SK-N-SH (cell line): ENCODE data around the gene GMPPA. TPM values are rescaled to one million over a fixed set of nuclear protein-coding genes. Genes with fewer than 3 reads are reported as not detected.

Experiments
- CTCF ChIA-PET: fragments of 300-600, 350-600 bp; formaldehyde crosslinking; extraction: SDS; loops from one replicate; lab custom pipeline; 2021; lab: Yijun Ruan, JAX
- POLR2A ChIA-PET: fragments of 350-600 bp; sonication (Branson Sonifier 250); formaldehyde crosslinking; extraction: SDS; loops from one replicate; lab custom pipeline; 2020; ENCODE audit warnings: antibody characterized with exemption, inconsistent platforms; lab: Yijun Ruan, JAX
- DNase-seq: peaks from one replicate; pipeline ENCODE4 v3.0.0; 2012
- H2AFZ ChIP-seq: fragments of 200-600 bp; sonication (generic); 2 replicates; pipeline ENCODE4 v1.8.1; 2016; ENCODE audit warnings: antibody characterized with exemption, mild to moderate bottlenecking, low read depth
- H3F3A ChIP-seq: fragments of 200-600 bp; sonication (generic); replicated peaks from 2 replicates; pipeline ENCODE3; 2016; ENCODE audit warnings: antibody characterized with exemption, mild to moderate bottlenecking; ENCODE audit not compliant: insufficient read depth
- H3K27ac ChIP-seq, 2 experiments: fragments of 200-500 bp in 1 of 2; fragments of 200-600 bp in 1 of 2; sonication (Bioruptor generic) in 1 of 2; sonication (generic), shearing (Covaris generic) in 1 of 2; 2 replicates each; pipeline versions ENCODE4 v1.5.1 to v1.6.1; 2014 to 2016; ENCODE audit warnings: low read depth in 2 of 2, inconsistent platforms in 1 of 2, low read length in 1 of 2, mild to moderate bottlenecking in 1 of 2, mixed read lengths in 1 of 2
- H3K27me3 ChIP-seq: fragments of 200-600 bp; sonication (generic), shearing (Covaris generic); 2 replicates; pipeline ENCODE4 v1.6.1; 2016; ENCODE audit warnings: mixed run types; ENCODE audit not compliant: insufficient read depth
- H3K36me3 ChIP-seq, 2 experiments: fragments of 200-500 bp in 1 of 2; fragments of 200-600 bp in 1 of 2; sonication (Bioruptor generic) in 1 of 2; sonication (generic) in 1 of 2; replicated peaks in 1 of 2; 2 replicates each; pipeline versions ENCODE3 to v1.5.1; 2014 to 2016; ENCODE audit warnings: low read length in 1 of 2, mild to moderate bottlenecking in 1 of 2; ENCODE audit not compliant: insufficient read depth in 2 of 2, control insufficient read depth in 1 of 2
- H3K4me1 ChIP-seq, 2 experiments: fragments of 200-500 bp in 1 of 2; fragments of 200-600 bp in 1 of 2; sonication (Bioruptor generic) in 1 of 2; sonication (generic), shearing (Covaris generic) in 1 of 2; 2 replicates each; pipeline versions ENCODE4 v1.5.1 to v1.6.1; 2014 to 2016; ENCODE audit warnings: low read depth in 1 of 2, low read length in 1 of 2, mixed run types in 1 of 2; ENCODE audit not compliant: insufficient read depth in 2 of 2, control insufficient read depth in 1 of 2
- H3K4me2 ChIP-seq: fragments of 200-600 bp; sonication (generic), shearing (Covaris generic); 2 replicates; pipeline ENCODE4 v1.6.1; 2017; ENCODE audit warnings: mixed run types
- H3K4me3 ChIP-seq, 2 experiments: fragments of 200-500 bp in 1 of 2; fragments of 200-600 bp in 1 of 2; sonication (Bioruptor generic) in 1 of 2; sonication (generic), shearing (Covaris generic) in 1 of 2; 2 replicates each; pipeline versions ENCODE4 v1.5.1 to v1.8.1; 2014 to 2016; ENCODE audit warnings: low read depth in 2 of 2, inconsistent platforms in 1 of 2, low read length in 1 of 2, mild to moderate bottlenecking in 1 of 2, mixed read lengths in 1 of 2, moderate library complexity in 1 of 2
- H3K79me2 ChIP-seq: fragments of 200-600 bp; sonication (generic); 2 replicates; pipeline ENCODE4 v1.8.1; 2017; ENCODE audit warnings: mild to moderate bottlenecking; ENCODE audit not compliant: insufficient read depth
- H3K9ac ChIP-seq: fragments of 200-600 bp; sonication (generic); 2 replicates; pipeline ENCODE4 v1.6.1; 2017; ENCODE audit warnings: mixed run types
- H3K9me2 ChIP-seq: fragments of 200-600 bp; sonication (generic); 2 replicates; pipeline ENCODE4 v1.6.1; 2017; ENCODE audit warnings: mixed run types
- H3K9me3 ChIP-seq: fragments of 200-600 bp; sonication (generic); 2 replicates; pipeline ENCODE4 v1.6.1; 2017; ENCODE audit warnings: mixed run types, mild to moderate bottlenecking, moderate library complexity
- H4K20me1 ChIP-seq: fragments of 200-600 bp; sonication (generic); 2 replicates; pipeline ENCODE4 v1.6.1; 2017; ENCODE audit warnings: mild to moderate bottlenecking, mixed run types; ENCODE audit not compliant: insufficient read depth
- CTCF ChIP-seq: fragments of 200-600 bp; sonication (generic); IDR thresholded peaks from 2 replicates; pipeline ENCODE4 v1.6.1; 2017; ENCODE audit warnings: antibody characterized with exemption, mild to moderate bottlenecking, moderate library complexity
- ELF1 ChIP-seq: IDR thresholded peaks from 2 replicates; pipeline ENCODE4 v1.4.0; 2012
- EP300 ChIP-seq, 2 experiments: IDR thresholded peaks; 2 replicates each; pipeline versions ENCODE4 v1.4.0 to v1.6.1; 2012; ENCODE audit warnings: borderline replicate concordance in 1 of 2, low read depth in 1 of 2, low read length in 1 of 2
- EZH2phosphoT487 ChIP-seq: fragments of 200-600 bp; sonication (generic); IDR thresholded peaks from 2 replicates; pipeline ENCODE4 v1.6.1; 2017; ENCODE audit warnings: low read depth, mixed run types, mild to moderate bottlenecking, antibody characterized with exemption, moderate library complexity, borderline replicate concordance
- FOXM1 ChIP-seq: IDR thresholded peaks from 2 replicates; pipeline ENCODE4 v1.4.0; 2012; ENCODE audit warnings: low read depth, mild to moderate bottlenecking
- MAX ChIP-seq: IDR thresholded peaks from 2 replicates; pipeline ENCODE4 v1.4.0; 2012; ENCODE audit warnings: low read depth
- MEF2A ChIP-seq: IDR thresholded peaks from 2 replicates; pipeline ENCODE4 v1.4.0; 2012; ENCODE audit warnings: low read depth, borderline replicate concordance
- MXI1 ChIP-seq: IDR thresholded peaks from 2 replicates; pipeline ENCODE4 v1.6.1; 2012; ENCODE audit warnings: mild to moderate bottlenecking, low read depth, low read length, improper control_type of control experiment
- NRF1 ChIP-seq: IDR thresholded peaks from 2 replicates; pipeline ENCODE4 v1.6.1; 2012; ENCODE audit warnings: low read depth, mild to moderate bottlenecking, low read length
- REST ChIP-seq: IDR thresholded peaks from 2 replicates; pipeline ENCODE4 v1.6.1; 2012; ENCODE audit warnings: mild to moderate bottlenecking, low read depth, low read length, moderate library complexity
- SIN3A ChIP-seq: IDR thresholded peaks from 2 replicates; pipeline ENCODE4 v1.6.1; 2012; ENCODE audit warnings: low read depth, mild to moderate bottlenecking, low read length, moderate library complexity, borderline replicate concordance
- SMC3 ChIP-seq: IDR thresholded peaks from 2 replicates; pipeline ENCODE4 v1.6.1; 2012; ENCODE audit warnings: low read depth, low read length, improper control_type of control experiment
- TAF1 ChIP-seq: IDR thresholded peaks from 2 replicates; pipeline ENCODE4 v1.6.1; 2012; ENCODE audit warnings: low read depth, mild to moderate bottlenecking, low read length, moderate library complexity, borderline replicate concordance
- TEAD4 ChIP-seq: IDR thresholded peaks from 2 replicates; pipeline ENCODE4 v1.4.0; 2012; ENCODE audit warnings: mild to moderate bottlenecking, borderline replicate concordance; ENCODE audit not compliant: insufficient read depth
- WGBS: methylation state at CpG from one replicate; pipeline ENCODE4 v1.1.6; 2017; ENCODE audit warnings: low lambda C conversion rate; 5-methylcytosine and 5-hydroxymethylcytosine counted together
- polyA plus RNA-seq, 3 experiments: library from polyadenylated mRNA; depleted of rRNA; stranded (reverse); fragments of >200 nt; gene quantifications; 2 replicates each; pipeline ENCODE4 v1.2.3, GENCODE V29; 2012

The GMPPA gene
- polyA plus RNA-seq, 1 of the 3 experiments (the other 2 are of a cell fraction): 61.3 TPM

- no peak for TF ChIP-seq ELF1
- no peak for TF ChIP-seq MXI1
- no peak for TF ChIP-seq SIN3A
- TF ChIP-seq EZH2phosphoT487: no peak
- TF ChIP-seq FOXM1: no peak
- no peak for TF ChIP-seq MAX
- TF ChIP-seq CTCF: no peak
- TF ChIP-seq MEF2A: no peak
- TF ChIP-seq NRF1: no peak
- no peak for TF ChIP-seq SMC3
- no peak for TF ChIP-seq TAF1
- no peak for TF ChIP-seq TEAD4
- no peak for TF ChIP-seq REST
- no peak for TF ChIP-seq EP300 (IDR thresholded peaks at IDR 0.05; ENCODE audit: borderline replicate concordance in 1 of 2, low read depth in 1 of 2, low read length in 1 of 2)
- no peak overlapping the region for H3K4me3 ChIP-seq
- no peak overlapping the region for H3K9ac ChIP-seq
- peaks cover 20% of the 10 kb centered on the region for H3F3A ChIP-seq
- no peaks in the 10 kb centered on the region for H4K20me1 ChIP-seq
- no peak for DNase-seq
- H3K9me3 ChIP-seq: no peaks in the 10 kb centered on the region
- no peaks in the 10 kb centered on the region for H3K27me3 ChIP-seq
- 0 out of 2 replicates have a peak, but pooled peaks cover 7% of the 10 kb centered on the region for H3K79me2 ChIP-seq
- no peak overlapping the region for H2AFZ ChIP-seq
- no peak overlapping the region for H3K4me2 ChIP-seq
- peaks cover 22 to 39% of the 10 kb centered on the region in 2 experiments for H3K36me3 ChIP-seq
- no peak overlapping the region; a peak in 1 of 4 replicates for H3K27ac ChIP-seq
- peaks cover 48 to 55% of the 10 kb centered on the region in 2 experiments for H3K4me1 ChIP-seq
- ChIA-PET CTCF (interaction anchor here (1.3 to 6.2 kb wide), 5 partner anchors 10 to 80 kb away, joined by 4 to 36 read pairs (median 4); partner anchors contain the start of gene SPEG), POLR2A (no interaction called here)
- WGBS: 89% methylated on average over 4 of the region's 5 CpGs
- H3K9me2 ChIP-seq: no peaks in the 10 kb centered on the region
Measured at GRCh38 chr2:219449609-219450008, 49.1 kb upstream of the GMPPA start.
